Lower leg skin (tissue), 4 donors: ENCODE data around the gene ZNF350. TPM values are rescaled to one million over a fixed set of nuclear protein-coding genes. Genes with fewer than 3 reads are reported as not detected.
"Not testable (repeated sequence)": the region's sequence is repeated elsewhere in the genome, so short reads cannot be mapped to it uniquely, and the experiment has no call there.

ENCODE experiments used
- DNase-seq, 2 donors: peaks; one replicate each; pipeline ENCODE4 v3.0.0-alpha.2; 2019; ENCODE audit warnings: low spot score in 2 of 2
- H3K4me3 ChIP-seq: fragments of 200-600 bp; sonication (generic); 2 replicates; pipeline ENCODE4 v1.5.1; 2017; ENCODE audit warnings: mild to moderate bottlenecking, low read depth; ENCODE audit not compliant: poor library complexity, severe bottlenecking
- CTCF ChIP-seq, 3 donors: fragments of 450-650 bp; IDR thresholded peaks; one replicate each; pipeline ENCODE4 v1.5.1; 2016; ENCODE audit warnings: antibody characterized with exemption in 3 of 3, mild to moderate bottlenecking in 3 of 3, moderate library complexity in 2 of 3
- POLR2A ChIP-seq, 2 donors: fragments of 450-650 bp; IDR thresholded peaks; one replicate each; pipeline ENCODE4 v1.6.1; 2016 to 2017; ENCODE audit warnings: antibody characterized with exemption in 2 of 2, mild to moderate bottlenecking in 1 of 2, moderate library complexity in 1 of 2
- WGBS, 2 donors: methylation state at CpG; one replicate each; pipeline ENCODE4 v1.1.5; 2018; 5-methylcytosine and 5-hydroxymethylcytosine counted together
- intact Hi-C: fragments of 100-400 bp; cut with DNase I; formaldehyde crosslinking; loops from one replicate; pipeline ENCODE4 v1.15.0; 2023; ENCODE audit warnings: low total_unique reads
- total RNA-seq, 4 donors: library from RNA; depleted of rRNA; stranded (reverse); fragments of >200 nt; gene quantifications; one replicate each; pipeline ENCODE4 v1.1.0, GENCODE V29; 2016

The ZNF350 gene
- total RNA-seq, 4 donors from 2014 or later = 7.3 to 21.9 (median 12.1) TPM

GRCh38 chr19:51959791-51960190, 26.8 kb downstream of the ZNF350 start:
- TF ChIP-seq POLR2A (IDR thresholded peaks at IDR 0.05) (no peak), CTCF (IDR thresholded peaks at IDR 0.05) (no peak)
- intact Hi-C loops = no loop called here
- DNase-seq = no peak
- WGBS, 2 donors = 87 to 89% methylated on average over 4 of the region's 4 CpGs
- H3K4me3 ChIP-seq = no peak overlapping the region

GRCh38 chr19:51957846-51958245, 28.8 kb downstream of the ZNF350 start:
- H3K4me3 ChIP-seq, intact Hi-C loops, DNase-seq: not testable (repeated sequence)
- 82 to 90% methylated on average over 4 of the region's 4 CpGs for WGBS, 2 donors

- WGBS, 2 donors = 23 to 28% methylated on average over 23 to 25 of the region's 25 CpGs
- no peak for DNase-seq
- no peak overlapping the region for H3K4me3 ChIP-seq
- intact Hi-C loops = no loop called here
- TF ChIP-seq CTCF (IDR thresholded peaks at IDR 0.05) = no peak
- TF ChIP-seq POLR2A (IDR thresholded peaks at IDR 0.05) = no peak
These were observed 37.7 kb downstream of the ZNF350 start for GRCh38 chr19:51948975-51949374.

- TF ChIP-seq CTCF (IDR thresholded peaks at IDR 0.05) (no peak), POLR2A (IDR thresholded peaks at IDR 0.05) (no peak)
- no peak for DNase-seq
- intact Hi-C loops = no loop called here
- WGBS, 2 donors = 88 to 97% methylated on average over 1 of the region's 1 CpG
- no peak overlapping the region for H3K4me3 ChIP-seq
These were observed 40.0 kb downstream of the ZNF350 start for GRCh38 chr19:51946602-51947001.

GRCh38 chr19:51944798-51945552, 41.7 kb downstream of the ZNF350 start:
- WGBS, 2 donors = 96 to 97% methylated on average over 7 of the region's 7 CpGs
- intact Hi-C loops = no loop called here
- no peak overlapping the region for H3K4me3 ChIP-seq
- no peak for DNase-seq
- TF ChIP-seq CTCF (IDR thresholded peaks at IDR 0.05) = no peak
- TF ChIP-seq POLR2A (IDR thresholded peaks at IDR 0.05) = no peak

- TF ChIP-seq POLR2A (IDR thresholded peaks at IDR 0.05) (no peak), CTCF (IDR thresholded peaks at IDR 0.05) (no peak)
- H3K4me3 ChIP-seq = no peak overlapping the region
- 96 to 98% methylated on average over 2 of the region's 2 CpGs for WGBS, 2 donors
- DNase-seq = no peak
- intact Hi-C loops = no loop called here
These were observed 47.7 kb downstream of the ZNF350 start for GRCh38 chr19:51938936-51939335.
